Keratinocyte (primary cell): Measurements from ENCODE around the gene ATP4A. TPM values are rescaled to one million over a fixed set of nuclear protein-coding genes. Genes with fewer than 3 reads are reported as not detected.

Experiments used
- DNase-seq: peaks from one replicate; pipeline ENCODE4 v3.0.0-alpha.2; 2011; ENCODE audit warnings: low read depth, missing footprints, low spot score
- FAIRE-seq: peaks from 2 replicates; lab custom pipeline; 2011; peaks lifted over from hg19 to GRCh38; lab: Jason Lieb, UNC
- H2AFZ ChIP-seq: 2 replicates; pipeline ENCODE4 v1.6.0; 2012; ENCODE audit warnings: low read length, control low read depth, inconsistent platforms; ENCODE audit not compliant: control insufficient read depth
- H3K27ac ChIP-seq: 2 replicates; pipeline ENCODE4 v1.5.1; 2011; ENCODE audit warnings: low read length; ENCODE audit not compliant: control insufficient read depth, insufficient read depth
- H3K27me3 ChIP-seq: 3 replicates; pipeline ENCODE4 v1.6.0; 2011; ENCODE audit warnings: low read length; ENCODE audit not compliant: control insufficient read depth, insufficient read depth; ENCODE audit errors: extremely low read depth
- H3K36me3 ChIP-seq, 2 experiments: 2 replicates in 1 of 2; 3 replicates in 1 of 2; pipeline ENCODE4 v1.5.1; 2011; ENCODE audit warnings: low read length in 2 of 2, mild to moderate bottlenecking in 1 of 2; ENCODE audit not compliant: control insufficient read depth in 2 of 2, insufficient read depth in 2 of 2; ENCODE audit errors: extremely low read depth in 1 of 2
- H3K4me1 ChIP-seq: 3 replicates; pipeline ENCODE4 v1.5.1; 2011; ENCODE audit warnings: low read length; ENCODE audit not compliant: control insufficient read depth, insufficient read depth; ENCODE audit errors: extremely low read depth
- H3K4me2 ChIP-seq: 3 replicates; pipeline ENCODE4 v1.6.0; 2011; ENCODE audit warnings: low read depth, low read length; ENCODE audit not compliant: control insufficient read depth, insufficient read depth; ENCODE audit errors: extremely low read depth
- H3K4me3 ChIP-seq, 3 experiments: fragments of 200-600 bp in 1 of 3; sonication (generic) in 1 of 3; 2 replicates in 2 of 3; 3 replicates in 1 of 3; pipeline ENCODE4 v1.5.1; 2011 to 2016; ENCODE audit warnings: low read length in 3 of 3, mild to moderate bottlenecking in 3 of 3, control low read depth in 2 of 3, inconsistent platforms in 1 of 3, low read depth in 1 of 3, mixed read lengths in 1 of 3, mixed run types in 1 of 3, moderate library complexity in 1 of 3; ENCODE audit not compliant: control insufficient read depth in 2 of 3, insufficient read depth in 2 of 3; ENCODE audit errors: extremely low read depth in 1 of 3
- H3K79me2 ChIP-seq: 2 replicates; pipeline ENCODE4 v1.6.0; 2012; ENCODE audit warnings: low read length; ENCODE audit not compliant: control insufficient read depth, insufficient read depth
- H3K9ac ChIP-seq: 3 replicates; pipeline ENCODE4 v1.6.0; 2011; ENCODE audit warnings: low read length; ENCODE audit not compliant: control insufficient read depth, insufficient read depth; ENCODE audit errors: extremely low read depth
- H3K9me1 ChIP-seq: 3 replicates; pipeline ENCODE4 v1.6.0; 2011; ENCODE audit warnings: low read length; ENCODE audit not compliant: control insufficient read depth, insufficient read depth; ENCODE audit errors: extremely low read depth
- H3K9me3 ChIP-seq: 2 replicates; pipeline ENCODE4 v1.5.1; 2012; ENCODE audit warnings: low read depth, low read length; ENCODE audit not compliant: control insufficient read depth
- H4K20me1 ChIP-seq: 3 replicates; pipeline ENCODE4 v1.6.0; 2011; ENCODE audit warnings: low read length; ENCODE audit not compliant: control insufficient read depth, insufficient read depth; ENCODE audit errors: extremely low read depth
- CTCF ChIP-seq, 3 experiments: IDR thresholded peaks in 1 of 3; conservative IDR thresholded peaks in 1 of 3; optimal IDR thresholded peaks in 1 of 3; 2 replicates in 2 of 3; 3 replicates in 1 of 3; pipeline versions ENCODE3 to v1.5.1; 2011; ENCODE audit warnings: low read length in 3 of 3, mild to moderate bottlenecking in 3 of 3, moderate library complexity in 2 of 3, control low read depth in 1 of 3, inconsistent platforms in 1 of 3; ENCODE audit not compliant: insufficient read depth in 2 of 3; ENCODE audit errors: extremely low read depth in 1 of 3
- EZH2 ChIP-seq: IDR thresholded peaks from one replicate; pipeline ENCODE4 v1.6.1; 2012; ENCODE audit warnings: inconsistent platforms, mild to moderate bottlenecking, low read length, moderate library complexity
- dilution Hi-C: fragments of 300-500 bp; cut with MboI; formaldehyde crosslinking; loops from one replicate; pipeline ENCODE4 v1.7.0; 2020; ENCODE audit warnings: low sequenced_read_pairs; ENCODE audit not compliant: extremely low pct_ligation_motif_present
- polyA plus RNA-seq, 5 experiments: library from polyadenylated mRNA; depleted of rRNA in 3 of 5; stranded (reverse) in 3 of 5; stranded (forward) in 1 of 5; unstranded in 1 of 5; fragments of >200 nt; gene quantifications; 1 replicate in 1 of 5; 2 replicates in 3 of 5; 3 replicates in 1 of 5; pipeline versions ENCODE4 v1.2.1 to v1.2.3, GENCODE V29; 2011 to 2012; ENCODE audit warnings: missing spikeins in 2 of 5, low read depth in 1 of 5, low replicate concordance in 1 of 5

Gene ATP4A
- polyA plus RNA-seq, 1 donor (not counting 4 experiments of a cell fraction or from before 2014, with no cell fraction given): not detected

GRCh38 chr19:35531291-35531690 is 32.2 kb downstream of the ATP4A start:
- no peaks in the 10 kb centered on the region for H3K9me1 ChIP-seq
- H3K4me2 ChIP-seq: no peak overlapping the region
- no peaks in the 10 kb centered on the region for H3K4me1 ChIP-seq
- H3K9me3 ChIP-seq: no peaks in the 10 kb centered on the region
- no peaks in the 10 kb centered on the region for H3K79me2 ChIP-seq
- no peaks in the 10 kb centered on the region for H4K20me1 ChIP-seq
- H3K4me3 ChIP-seq: no peak overlapping the region
- dilution Hi-C loops: no loop called here
- DNase-seq (no peak), FAIRE-seq (no peak)
- H3K36me3 ChIP-seq: no peaks in the 10 kb centered on the region
- no peak overlapping the region for H3K9ac ChIP-seq
- no peak overlapping the region for H2AFZ ChIP-seq
- peaks cover 30% of the 10 kb centered on the region for H3K27me3 ChIP-seq
- H3K27ac ChIP-seq: no peak overlapping the region
- TF ChIP-seq EZH2 (no peak), CTCF (optimal IDR thresholded peaks at IDR 0.05 in 1 of 3, IDR thresholded peaks at IDR 0.05 in 1 of 3, conservative IDR thresholded peaks at IDR 0.05 in 1 of 3; ENCODE audit: extremely low read depth in 1 of 3, insufficient read depth in 2 of 3, low read length in 3 of 3) (no peak)

GRCh38 chr19:35529241-35530218 is 33.9 kb downstream of the ATP4A start:
- H3K27me3 ChIP-seq: peaks cover 29% of the 10 kb centered on the region
- H3K4me3 ChIP-seq: no peak overlapping the region
- FAIRE-seq (no peak), DNase-seq (no peak)
- dilution Hi-C loops: no loop called here
- H3K9ac ChIP-seq: no peak overlapping the region
- no peaks in the 10 kb centered on the region for H3K9me1 ChIP-seq
- H2AFZ ChIP-seq: no peak overlapping the region
- no peaks in the 10 kb centered on the region for H3K79me2 ChIP-seq
- TF ChIP-seq CTCF (optimal IDR thresholded peaks at IDR 0.05 in 1 of 3, IDR thresholded peaks at IDR 0.05 in 1 of 3, conservative IDR thresholded peaks at IDR 0.05 in 1 of 3; ENCODE audit: extremely low read depth in 1 of 3, insufficient read depth in 2 of 3, low read length in 3 of 3) (no peak), EZH2 (peak; percentile 16)
- H3K4me2 ChIP-seq: no peak overlapping the region
- H3K36me3 ChIP-seq: no peaks in the 10 kb centered on the region
- H3K9me3 ChIP-seq: no peaks in the 10 kb centered on the region
- no peak overlapping the region for H3K27ac ChIP-seq
- H3K4me1 ChIP-seq: no peaks in the 10 kb centered on the region
- H4K20me1 ChIP-seq: no peaks in the 10 kb centered on the region
